WTC11 (cell line): ENCODE measurements around the gene SYT1. TPM values are rescaled to one million over a fixed set of nuclear protein-coding genes. Genes with fewer than 3 reads are reported as not detected.

Experiments
- HMGA2 ChIP-seq: fragments of 250-450 bp; sonication (Bioruptor Pico); IDR thresholded peaks from 2 replicates; pipeline ENCODE4 v1.4.0; 2021; ENCODE audit warnings: mild to moderate bottlenecking, moderate library complexity
- JAZF1 ChIP-seq: fragments of 250-450 bp; sonication (Bioruptor Pico); IDR thresholded peaks from 2 replicates; pipeline ENCODE4 v1.9.0; 2021; ENCODE audit warnings: moderate library complexity, mild to moderate bottlenecking, inconsistent platforms
- NFE2L1 ChIP-seq: sonication (generic); formaldehyde crosslinking; IDR thresholded peaks from 2 replicates; pipeline ENCODE4 v1.8.1; 2023; ENCODE audit warnings: missing genetic modification reagents
- microRNA-seq: library from miRNA; unstranded; fragments of <30 nt; microRNA quantifications from one replicate; pipeline ENCODE4 v1.2.0, GENCODE V29; 2022; ENCODE audit warnings: borderline number of aligned reads
- total RNA-seq: library from RNA; stranded (reverse); gene quantifications from 3 replicates; pipeline ENCODE4 v1.2.3, GENCODE V29; 2021
- TF ChIP-seq, protein P1 (sequence below): fragments of 250-450 bp; sonication (Bioruptor Pico); IDR thresholded peaks from 2 replicates; pipeline ENCODE4 v1.9.0; 2021; ENCODE audit warnings: mild to moderate bottlenecking, borderline replicate concordance
- TF ChIP-seq, protein P2 (sequence below): sonication (generic); formaldehyde crosslinking; IDR thresholded peaks from 2 replicates; pipeline ENCODE4 v1.8.1; 2023; ENCODE audit warnings: mild to moderate bottlenecking, missing genetic modification reagents, moderate library complexity

SYT1 gene
- total RNA-seq, 1 experiment from 2014 or later: 45.2 TPM

DNA sequence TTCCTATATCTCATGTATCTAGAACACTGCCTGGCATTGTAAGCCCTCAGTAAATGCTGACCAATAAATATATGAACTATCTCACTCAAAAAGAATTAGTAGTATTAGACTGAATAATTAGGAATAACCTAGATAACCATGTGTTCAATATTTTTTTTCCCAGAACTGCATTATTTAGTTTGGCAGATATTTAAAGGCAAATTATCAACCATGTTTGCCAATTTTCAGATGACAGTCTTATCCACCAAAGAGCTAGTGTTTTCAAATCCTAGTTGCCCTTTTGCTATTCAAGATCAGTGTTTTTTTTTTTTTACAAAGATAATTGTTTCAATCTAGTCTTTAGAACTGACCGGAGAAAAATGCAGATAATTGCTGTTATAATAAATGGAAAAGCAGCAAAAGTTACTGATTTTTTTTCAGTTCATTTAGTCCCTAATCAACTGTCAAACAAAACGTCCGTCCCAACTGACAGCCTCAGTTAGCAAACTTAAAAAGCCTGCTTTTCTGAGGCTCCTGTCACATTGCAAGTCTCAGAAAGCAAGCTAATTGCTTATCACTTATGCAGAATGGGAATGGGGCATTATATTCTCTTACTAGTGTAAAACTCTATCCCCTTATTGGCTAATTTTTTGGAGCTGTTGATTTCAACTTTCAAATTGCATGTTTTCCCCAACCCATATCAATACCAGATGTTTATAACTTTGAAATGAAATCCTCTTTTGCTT lies 623.0 kb downstream of the SYT1 start (continued):
- TF ChIP-seq, protein P1, sequence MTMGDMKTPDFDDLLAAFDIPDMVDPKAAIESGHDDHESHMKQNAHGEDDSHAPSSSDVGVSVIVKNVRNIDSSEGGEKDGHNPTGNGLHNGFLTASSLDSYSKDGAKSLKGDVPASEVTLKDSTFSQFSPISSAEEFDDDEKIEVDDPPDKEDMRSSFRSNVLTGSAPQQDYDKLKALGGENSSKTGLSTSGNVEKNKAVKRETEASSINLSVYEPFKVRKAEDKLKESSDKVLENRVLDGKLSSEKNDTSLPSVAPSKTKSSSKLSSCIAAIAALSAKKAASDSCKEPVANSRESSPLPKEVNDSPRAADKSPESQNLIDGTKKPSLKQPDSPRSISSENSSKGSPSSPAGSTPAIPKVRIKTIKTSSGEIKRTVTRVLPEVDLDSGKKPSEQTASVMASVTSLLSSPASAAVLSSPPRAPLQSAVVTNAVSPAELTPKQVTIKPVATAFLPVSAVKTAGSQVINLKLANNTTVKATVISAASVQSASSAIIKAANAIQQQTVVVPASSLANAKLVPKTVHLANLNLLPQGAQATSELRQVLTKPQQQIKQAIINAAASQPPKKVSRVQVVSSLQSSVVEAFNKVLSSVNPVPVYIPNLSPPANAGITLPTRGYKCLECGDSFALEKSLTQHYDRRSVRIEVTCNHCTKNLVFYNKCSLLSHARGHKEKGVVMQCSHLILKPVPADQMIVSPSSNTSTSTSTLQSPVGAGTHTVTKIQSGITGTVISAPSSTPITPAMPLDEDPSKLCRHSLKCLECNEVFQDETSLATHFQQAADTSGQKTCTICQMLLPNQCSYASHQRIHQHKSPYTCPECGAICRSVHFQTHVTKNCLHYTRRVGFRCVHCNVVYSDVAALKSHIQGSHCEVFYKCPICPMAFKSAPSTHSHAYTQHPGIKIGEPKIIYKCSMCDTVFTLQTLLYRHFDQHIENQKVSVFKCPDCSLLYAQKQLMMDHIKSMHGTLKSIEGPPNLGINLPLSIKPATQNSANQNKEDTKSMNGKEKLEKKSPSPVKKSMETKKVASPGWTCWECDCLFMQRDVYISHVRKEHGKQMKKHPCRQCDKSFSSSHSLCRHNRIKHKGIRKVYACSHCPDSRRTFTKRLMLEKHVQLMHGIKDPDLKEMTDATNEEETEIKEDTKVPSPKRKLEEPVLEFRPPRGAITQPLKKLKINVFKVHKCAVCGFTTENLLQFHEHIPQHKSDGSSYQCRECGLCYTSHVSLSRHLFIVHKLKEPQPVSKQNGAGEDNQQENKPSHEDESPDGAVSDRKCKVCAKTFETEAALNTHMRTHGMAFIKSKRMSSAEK (CRISPR knock-in tag): no peak
- TF ChIP-seq JAZF1 (CRISPR knock-in tag) (no peak), NFE2L1 (CRISPR knock-in tag) (no peak), HMGA2 (CRISPR knock-in tag) (no peak)
- TF ChIP-seq, protein P2, sequence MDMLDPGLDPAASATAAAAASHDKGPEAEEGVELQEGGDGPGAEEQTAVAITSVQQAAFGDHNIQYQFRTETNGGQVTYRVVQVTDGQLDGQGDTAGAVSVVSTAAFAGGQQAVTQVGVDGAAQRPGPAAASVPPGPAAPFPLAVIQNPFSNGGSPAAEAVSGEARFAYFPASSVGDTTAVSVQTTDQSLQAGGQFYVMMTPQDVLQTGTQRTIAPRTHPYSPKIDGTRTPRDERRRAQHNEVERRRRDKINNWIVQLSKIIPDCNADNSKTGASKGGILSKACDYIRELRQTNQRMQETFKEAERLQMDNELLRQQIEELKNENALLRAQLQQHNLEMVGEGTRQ (CRISPR knock-in tag): no peak

Small RNA genes within 50 kb of the gene (microRNA-seq; reads per million reads assigned to microRNA genes)
- not detected for gene MIR1252
